ENCODE data around the gene CCDC78.

DNA sequence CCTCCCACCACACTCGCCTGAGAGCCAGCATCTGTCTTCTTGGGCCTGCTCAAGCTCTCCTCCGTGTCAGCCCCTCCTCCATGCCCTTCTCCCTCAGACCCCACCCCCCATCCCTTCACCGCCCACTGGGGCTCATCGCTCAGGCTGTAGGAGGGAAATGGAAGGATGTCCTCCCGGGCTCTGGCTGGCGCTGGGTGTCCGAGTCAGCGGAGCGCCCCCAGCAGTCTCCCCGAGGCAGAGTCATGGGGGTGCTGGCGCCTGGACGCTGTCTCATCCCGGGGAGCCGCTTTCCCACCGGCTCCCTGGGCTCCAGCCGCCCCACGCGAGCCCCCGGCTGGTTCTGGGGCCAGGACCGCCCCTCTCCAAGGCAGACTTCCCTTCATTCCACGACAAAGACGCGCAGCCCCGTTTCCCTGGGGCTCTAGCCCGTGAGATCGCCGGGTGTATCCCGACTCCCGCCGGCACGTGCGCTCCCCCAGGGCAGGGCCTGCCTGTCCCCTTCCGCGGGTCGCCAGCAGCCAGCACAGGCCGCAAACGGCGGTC is 5.7 kb downstream of the CCDC78 start:
- TF ChIP-seq, protein P1, sequence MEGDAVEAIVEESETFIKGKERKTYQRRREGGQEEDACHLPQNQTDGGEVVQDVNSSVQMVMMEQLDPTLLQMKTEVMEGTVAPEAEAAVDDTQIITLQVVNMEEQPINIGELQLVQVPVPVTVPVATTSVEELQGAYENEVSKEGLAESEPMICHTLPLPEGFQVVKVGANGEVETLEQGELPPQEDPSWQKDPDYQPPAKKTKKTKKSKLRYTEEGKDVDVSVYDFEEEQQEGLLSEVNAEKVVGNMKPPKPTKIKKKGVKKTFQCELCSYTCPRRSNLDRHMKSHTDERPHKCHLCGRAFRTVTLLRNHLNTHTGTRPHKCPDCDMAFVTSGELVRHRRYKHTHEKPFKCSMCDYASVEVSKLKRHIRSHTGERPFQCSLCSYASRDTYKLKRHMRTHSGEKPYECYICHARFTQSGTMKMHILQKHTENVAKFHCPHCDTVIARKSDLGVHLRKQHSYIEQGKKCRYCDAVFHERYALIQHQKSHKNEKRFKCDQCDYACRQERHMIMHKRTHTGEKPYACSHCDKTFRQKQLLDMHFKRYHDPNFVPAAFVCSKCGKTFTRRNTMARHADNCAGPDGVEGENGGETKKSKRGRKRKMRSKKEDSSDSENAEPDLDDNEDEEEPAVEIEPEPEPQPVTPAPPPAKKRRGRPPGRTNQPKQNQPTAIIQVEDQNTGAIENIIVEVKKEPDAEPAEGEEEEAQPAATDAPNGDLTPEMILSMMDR (IDR thresholded peaks at IDR 0.05; ENCODE audit: poor library complexity, severe bottlenecking) = peak; percentile 47
- TF ChIP-seq EZH2 (IDR thresholded peaks at IDR 0.05; ENCODE audit: borderline replicate concordance, insufficient read depth, low read length, poor library complexity, severe bottlenecking) (no peak), MXI1 (conservative IDR thresholded peaks at IDR 0.05; ENCODE audit: poor library complexity, severe bottlenecking) (no peak), RAD21 (conservative IDR thresholded peaks at IDR 0.05) (no peak), TAF1 (IDR thresholded peaks at IDR 0.05; ENCODE audit: low read depth) (no peak), POLR2AphosphoS5 (IDR thresholded peaks at IDR 0.05) (no peak)

All from neural cell (in vitro differentiated cells).